Ecto neural progenitor cell (in vitro differentiated cells): ENCODE measurements around the gene FBXW5.
A peak's percentile ranks its signal among the peaks of the same experiment; 100 is the strongest.

Experiments used
- DNase-seq: peaks from one replicate; pipeline ENCODE4 v3.0.0-alpha.2; 2018; ENCODE audit warnings: low spot score

Gene FBXW5

DNA sequence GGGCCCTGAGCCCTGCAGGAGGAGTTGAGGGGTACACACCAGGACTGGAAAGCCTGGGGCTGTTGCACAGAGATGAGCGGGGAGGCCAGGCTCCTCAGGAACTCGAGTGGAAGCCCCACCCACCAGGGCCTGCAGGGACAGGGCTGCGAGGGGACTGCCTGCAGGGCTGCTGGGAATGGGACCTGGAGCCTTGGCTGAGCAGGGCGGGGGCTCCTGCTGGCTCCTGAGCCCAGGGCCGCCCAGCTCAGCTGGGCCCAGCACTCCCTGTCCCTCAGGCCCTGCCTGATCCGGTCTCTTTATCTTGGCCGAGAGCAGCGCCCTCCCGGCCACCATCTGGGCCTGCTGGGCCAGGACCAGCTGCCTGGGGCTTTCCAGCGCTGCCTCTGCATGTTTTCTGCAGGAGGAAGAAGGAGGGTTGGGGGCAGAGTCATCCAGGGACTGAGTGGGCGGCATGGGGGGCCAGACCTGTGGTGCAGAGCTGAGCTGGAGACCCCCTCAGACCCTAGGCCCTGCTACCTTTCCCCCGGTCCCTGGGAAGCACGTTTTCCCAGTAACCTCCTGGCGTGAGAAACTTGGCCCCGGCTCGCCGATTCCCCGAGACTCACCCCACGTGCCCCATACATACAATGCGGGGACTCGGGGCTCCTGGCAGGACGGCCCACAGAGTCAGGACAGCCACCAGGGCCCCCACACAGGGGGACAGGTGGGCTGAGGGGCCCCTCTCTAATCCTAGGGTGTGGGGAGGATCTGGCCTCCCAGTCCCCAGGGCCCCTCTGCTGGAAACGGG lies 16.9 kb upstream of the FBXW5 start:
- no peak for DNase-seq

DNA sequence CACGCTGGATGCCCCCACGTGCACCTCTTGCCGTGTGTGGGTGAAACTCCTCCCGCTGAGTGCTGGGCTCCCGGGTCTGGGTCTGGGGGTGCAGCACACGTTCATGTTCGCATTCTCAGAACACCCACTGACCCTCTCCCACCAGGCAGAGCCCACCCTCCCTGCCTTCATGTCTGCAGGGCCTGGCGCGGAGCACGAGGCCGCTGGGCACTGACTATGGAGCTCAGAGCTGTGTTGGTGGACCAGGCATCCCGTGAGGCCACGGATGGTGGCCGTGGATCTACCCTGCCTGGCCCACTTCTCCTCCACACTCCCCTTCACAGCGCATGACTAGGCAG lies 16.4 kb upstream of the FBXW5 start:
- DNase-seq = no peak

DNA sequence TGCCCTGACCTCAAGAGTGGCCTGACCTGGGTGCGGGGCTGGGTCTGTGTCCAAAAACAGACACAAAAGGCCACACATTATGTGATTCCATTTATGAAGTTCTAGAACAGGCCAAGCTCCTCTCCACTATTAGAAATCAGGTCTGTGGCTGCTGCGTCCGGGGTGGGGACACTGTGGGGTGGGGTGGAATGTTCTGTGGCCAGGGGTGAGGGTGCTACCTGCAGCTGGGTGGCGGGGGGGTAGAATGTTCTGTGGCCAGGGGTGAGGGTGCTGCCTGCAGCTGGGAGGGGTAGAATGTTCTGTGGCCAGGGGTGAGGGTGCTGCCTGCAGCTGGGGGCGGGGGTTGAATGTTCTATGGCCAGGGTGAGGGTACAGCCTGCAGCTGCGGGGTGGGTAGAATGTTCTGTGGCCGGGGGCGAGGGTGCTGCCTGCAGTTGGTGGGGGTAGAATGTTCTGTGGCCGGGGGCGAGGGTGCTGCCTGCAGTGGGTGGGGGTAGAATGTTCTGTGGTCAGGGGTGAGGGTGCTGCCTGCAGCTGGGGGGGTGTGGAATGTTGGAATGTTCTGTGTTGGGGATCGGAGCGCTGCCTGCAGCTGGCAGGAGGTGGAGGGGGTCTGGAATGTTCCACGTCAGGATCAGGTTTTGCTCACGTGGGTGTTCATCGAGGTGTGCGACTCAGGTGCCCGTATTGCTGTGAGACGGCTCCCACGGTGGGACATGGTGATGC lies 15.8 kb upstream of the FBXW5 start:
- no peak for DNase-seq

DNA sequence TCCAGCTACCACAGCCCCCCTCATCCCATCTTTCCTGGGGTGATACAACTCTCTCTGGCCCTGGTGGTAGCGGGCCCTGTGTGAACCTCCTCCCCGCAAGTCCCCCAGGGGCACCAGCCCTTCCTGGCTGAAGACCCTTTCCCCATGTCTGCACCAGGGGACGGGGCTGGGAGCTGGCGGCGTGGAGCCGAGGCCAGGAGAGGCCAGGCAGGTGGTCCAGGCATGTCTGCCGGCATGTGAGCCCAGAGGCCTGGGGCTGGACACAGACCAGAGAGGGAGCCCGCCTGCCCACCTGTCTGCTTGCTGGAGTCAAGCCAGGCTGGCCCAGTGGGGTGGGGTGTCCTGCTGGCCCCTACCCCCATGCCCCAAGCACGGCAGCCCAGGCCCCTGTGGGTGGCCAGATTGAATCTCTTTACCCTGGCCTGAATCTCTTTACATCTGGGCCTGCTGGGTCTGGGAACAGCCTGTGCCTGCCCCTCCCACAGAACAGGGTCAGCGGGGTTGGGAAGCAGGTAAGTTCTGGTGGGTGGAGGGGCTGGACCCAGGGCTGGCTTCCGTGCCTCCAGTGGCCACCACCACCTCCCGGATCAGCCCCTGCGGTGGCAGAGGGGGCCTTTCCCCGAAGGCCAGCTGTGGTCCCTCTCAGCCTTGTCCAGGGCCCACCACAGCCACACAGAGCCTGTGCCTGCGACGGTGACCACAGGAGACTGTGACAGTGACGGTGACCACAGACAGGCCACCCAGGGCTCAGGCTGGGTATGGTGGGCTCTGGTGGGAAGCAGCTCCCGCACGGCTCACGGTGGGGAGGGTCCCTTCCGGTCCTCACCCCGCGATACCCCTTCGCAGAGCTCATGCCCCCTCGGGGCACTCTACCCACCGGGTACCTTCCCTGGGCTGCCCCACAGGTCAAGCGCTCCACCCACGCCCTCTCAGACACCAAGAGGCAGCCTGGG lies 14.6 kb upstream of the FBXW5 start:
- DNase-seq = no peak

DNA sequence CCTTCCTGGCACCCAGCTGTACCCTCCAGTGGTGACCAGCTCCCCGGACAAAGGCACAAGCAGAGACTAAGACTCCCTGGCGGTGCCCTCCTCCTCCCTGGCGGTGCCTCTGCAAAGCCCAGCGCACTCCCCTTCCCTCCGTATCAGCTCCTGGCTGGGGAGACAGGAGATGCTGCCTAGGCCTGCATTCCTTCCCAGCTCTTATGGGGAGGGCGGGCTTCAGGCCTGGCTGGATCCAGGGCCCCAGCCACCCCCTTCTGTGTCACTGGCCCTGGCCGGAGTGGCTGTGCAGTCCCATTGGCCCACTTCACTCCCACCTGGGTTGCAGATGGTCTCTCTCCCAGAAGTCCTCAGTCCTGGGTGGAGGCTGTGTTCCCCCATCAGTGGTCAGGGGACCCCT lies 13.9 kb upstream of the FBXW5 start:
- no peak for DNase-seq

DNA sequence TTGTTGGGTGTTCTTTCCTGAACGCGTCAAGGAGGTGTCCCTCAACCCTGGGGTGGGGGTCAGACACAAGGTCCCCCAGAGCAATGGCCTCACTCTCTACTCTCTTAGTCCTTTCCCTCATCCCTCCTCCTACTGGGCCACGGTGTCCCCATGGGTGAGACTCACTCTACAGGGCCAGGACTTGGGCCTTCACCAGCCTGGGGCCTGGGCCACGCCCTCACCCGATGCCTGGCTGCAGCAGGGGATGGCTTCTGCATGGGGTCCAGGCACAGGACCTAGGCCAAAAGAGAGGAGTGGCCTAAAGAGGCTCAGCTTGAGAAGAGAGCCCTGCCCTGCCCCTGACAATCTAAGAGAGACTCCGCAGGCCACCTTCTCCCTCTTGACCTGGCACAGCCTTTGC lies 13.4 kb upstream of the FBXW5 start:
- DNase-seq = no peak

DNA sequence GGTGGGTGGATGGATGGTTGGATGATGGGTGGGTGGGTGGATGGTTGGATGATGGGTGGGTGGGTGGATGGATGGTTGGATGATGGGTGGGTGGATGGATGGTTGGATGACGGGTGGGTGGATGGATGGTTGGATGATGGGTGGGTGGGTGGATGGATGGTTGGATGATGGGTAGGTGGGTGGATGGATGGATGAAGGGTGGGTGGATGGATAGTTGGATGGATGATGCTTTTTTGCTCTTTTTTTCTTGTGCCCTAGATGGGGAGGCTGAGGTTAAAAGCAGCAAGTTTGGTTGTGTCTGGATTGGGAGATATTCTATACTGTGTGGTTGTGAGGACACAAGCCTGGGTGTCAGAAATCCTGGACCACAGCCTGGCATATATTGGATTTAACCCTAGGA lies 12.9 kb upstream of the FBXW5 start:
- no peak for DNase-seq

DNA sequence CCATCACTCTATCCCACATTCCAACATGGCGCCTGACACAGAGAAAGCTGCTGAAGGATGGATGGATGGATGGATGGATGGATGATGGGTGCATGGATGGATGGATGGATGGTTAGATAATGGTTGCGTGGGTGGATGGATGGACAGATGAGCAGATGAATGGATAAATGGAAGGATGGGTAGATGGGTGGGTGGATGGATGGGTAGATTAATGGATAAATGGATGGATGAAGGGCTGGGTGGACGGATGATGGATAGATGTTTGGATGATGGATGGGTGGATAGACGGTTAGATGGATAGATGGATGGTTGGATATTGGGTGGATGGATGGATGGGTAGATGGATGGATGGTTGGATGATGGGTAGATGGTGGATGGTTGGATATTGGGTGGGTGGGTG lies 12.1 kb upstream of the FBXW5 start:
- DNase-seq = no peak

DNA sequence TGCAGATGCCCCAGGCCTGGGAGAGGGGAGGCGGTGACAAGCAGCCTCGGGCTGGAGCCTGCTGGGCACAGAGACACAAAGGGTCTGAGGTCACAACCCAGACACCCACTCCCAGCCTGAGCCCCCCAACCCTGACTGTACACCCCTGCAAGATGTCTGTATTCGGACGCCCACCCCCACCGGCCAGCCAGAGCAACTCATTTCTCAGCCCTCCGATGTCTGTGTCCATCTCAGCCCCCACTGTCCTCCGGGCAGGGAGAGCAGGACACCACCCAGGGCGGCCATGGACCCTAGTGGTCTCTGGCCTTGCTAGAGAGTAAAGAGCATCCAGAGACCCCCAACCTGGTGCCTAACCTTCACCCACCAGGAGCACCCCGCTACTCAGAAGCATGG lies 11.4 kb upstream of the FBXW5 start:
- DNase-seq = no peak

DNA sequence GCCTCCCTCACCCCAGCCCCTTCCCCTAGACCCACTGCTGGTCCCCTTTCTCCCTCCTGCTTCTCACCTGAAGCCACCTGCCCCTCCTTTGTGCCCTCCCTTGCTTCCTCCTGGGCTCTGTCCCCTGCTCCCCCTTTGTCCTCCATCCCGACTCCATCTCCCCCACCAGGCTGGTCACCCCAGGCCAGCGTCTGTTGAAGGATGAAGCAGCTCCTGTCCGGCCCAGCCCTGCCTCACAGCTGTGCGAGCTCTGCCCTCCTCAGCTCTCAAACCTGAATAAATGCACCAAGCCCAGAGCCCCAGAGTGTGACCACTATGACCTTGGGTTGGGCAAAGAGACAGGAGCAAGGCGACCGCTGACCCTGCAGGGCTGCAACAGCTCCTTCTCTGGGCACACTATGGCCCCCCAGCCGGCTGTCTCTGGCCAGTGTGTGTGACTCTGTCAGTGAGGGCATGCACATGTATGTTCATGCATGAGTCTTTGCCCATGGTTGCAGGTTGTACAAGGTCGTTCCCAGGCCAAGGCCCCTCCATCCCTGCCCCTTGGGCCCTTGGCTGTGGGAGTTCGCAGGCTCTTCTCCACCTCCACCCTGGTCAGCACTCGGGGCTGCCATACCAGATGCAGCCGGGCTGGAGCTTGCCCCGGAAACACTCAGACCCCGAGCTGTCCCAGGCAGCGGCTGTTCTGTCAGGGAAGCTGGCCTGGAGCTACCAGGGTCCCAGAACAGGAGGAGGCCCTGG lies 10.8 kb upstream of the FBXW5 start:
- DNase-seq = no peak

DNA sequence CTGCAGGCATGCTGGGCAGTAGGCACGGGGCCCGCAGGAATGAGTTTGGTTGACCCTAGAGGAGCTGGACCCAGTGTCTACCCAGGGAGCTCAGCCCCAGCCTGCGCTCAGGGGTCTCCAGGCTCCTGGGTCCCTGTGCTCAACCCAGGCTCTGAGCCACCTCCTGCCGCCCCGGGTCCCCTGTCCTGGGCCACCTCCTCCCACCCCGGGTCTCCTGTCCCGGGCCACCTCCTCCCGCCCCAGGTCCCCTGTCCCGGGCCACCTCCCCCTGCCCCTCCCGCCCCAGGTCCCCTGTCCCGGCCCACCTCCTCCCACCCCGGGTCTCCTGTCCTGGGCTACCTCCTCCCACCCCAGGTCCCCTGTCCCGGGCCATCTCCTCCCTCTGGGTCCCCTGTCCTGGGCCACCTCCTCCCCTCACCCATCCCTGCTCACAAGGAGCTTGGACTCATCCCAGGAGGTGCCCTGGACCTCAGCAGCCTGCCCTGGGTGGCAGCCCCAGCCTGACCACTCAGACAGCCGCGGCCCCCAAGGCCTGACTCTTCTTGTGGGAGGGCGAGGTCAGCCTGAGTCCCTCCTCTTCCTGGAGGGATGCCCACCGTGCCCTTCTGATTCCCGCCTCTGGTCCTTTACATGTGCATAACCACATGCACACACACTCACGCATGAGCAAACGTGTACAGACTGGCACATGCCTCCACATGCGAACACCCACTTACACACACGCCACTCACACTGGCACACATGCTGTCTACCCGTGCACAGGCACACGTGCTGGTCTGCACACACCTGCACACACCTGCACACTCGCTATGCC lies 9.9 kb upstream of the FBXW5 start:
- no peak for DNase-seq

DNA sequence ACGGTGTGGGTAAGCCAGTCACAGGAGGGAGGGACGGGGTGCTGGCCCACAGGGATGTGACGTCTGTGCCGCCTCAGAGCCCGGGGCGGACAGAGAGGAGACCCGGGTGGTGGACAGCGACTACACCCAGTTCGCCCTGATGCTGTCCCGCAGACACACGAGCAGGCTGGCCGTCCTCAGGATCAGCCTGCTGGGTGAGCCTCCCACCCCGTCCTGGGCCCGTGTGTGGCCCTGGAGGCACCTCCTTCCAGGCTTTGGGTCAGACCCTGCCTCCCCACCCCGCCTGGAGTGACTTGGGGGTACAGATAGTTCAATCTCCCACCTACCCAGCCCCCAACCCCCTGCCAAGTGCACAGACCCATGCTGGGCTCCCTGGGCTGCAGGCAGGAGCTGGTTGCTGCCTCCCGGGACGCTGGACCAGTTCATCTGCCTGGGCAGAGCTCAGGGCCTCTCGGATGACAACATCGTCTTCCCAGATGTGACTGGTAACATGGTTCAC lies 9.3 kb upstream of the FBXW5 start:
- no peak for DNase-seq

DNA sequence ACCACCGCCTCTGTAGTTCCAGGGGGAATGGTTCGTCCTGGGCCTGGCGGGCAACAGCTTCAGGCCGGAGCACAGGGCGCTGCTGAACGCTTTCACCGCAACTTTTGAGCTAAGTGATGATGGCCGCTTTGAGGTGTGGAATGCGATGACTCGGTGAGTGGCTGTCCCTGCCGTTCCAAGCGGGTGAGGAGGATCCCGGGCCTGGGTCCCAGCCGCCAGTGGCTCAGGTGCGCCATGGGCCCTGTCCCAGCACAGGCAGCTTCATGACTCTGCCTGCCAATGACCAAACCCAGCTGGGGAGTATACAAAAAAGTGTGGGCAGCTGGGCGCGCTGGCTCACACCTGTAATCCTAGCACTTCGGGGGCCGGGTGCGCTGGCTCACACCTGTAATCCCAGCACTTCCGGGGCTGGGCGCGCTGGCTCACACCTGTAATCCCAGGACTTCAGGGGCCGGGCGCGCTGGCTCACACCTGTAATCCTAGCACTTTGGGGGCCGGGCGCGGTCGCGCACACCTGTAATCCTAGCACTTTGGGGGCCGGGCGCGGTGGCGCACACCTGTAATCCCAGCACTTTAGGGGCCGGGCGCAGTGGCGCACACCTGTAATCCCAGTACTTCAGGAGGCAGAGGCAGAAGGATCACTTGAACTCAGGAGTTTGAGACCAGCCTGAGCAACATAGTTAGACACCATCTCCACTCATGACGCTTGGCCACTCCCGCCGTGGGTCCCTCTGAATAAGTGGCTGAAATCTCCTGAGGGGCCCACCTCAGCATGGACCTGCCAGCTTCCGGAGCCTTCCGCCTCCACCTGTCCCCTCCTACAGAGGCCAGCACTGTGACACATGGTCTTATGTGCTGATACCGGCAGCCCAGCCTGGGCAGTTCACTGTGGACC lies 8.6 kb upstream of the FBXW5 start:
- no peak for DNase-seq

DNA sequence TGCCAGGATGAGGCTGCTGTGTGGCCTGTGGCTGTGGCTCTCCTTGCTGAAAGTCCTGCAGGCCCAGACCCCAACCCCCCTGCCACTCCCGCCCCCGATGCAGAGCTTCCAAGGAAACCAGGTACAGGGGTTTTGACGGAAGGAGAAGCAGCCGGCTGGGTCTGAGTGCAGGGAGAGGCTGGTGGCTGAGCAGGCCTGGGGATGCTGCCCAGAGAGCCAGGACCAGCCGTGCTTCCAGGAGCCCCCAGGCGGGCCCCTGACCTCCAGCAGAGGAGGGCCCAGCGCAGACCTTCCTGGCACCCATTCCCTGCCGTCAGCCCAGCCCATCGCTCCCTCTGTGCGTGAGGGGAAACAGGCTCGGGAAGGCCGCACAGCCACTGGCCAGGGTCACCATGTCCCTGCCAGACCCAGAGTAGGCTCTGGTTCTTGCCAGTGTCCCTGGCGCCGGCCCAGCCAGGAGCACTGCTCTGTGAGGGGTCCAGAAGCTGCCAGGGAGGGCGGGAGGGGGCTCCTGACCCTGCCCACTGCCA lies 7.8 kb upstream of the FBXW5 start:
- DNase-seq = no peak

DNA sequence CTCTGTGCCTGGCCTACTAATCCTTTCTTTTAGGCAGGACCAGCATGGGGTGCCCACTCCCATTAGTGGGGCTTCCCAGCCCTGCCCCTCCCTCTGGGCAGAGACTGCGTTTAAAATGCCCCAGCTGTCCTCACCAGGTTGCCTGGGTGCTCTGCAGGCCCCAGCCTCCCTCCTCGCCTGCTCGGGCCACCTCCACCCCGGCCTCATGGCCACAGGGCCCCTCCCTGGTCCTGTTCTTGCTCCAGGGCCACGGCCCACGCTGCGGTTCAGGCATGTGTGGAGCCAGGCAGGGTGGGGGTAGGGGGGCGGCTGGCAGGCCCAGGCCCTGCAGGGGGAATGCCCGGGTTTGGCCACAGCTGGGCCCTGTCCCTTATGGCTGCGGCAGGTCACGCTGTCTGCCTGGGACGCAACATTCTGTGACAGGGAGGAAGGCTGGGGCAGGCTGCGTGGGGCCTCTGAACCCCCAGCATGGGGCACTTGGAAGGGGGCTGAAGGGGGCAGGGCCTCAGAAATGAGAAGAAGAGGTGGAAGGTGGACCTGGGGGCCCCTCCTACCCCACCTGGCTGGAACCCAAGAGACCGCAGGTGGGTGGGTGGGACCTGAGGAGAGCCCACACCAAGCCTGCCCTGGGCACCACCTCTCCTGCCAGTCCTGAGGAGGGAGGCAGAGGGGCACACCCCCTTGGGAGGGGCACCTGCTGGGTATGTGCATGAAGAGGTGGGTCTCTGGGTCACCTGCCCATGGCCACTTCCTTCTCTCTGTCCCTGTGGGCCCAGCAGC lies 7.2 kb upstream of the FBXW5 start, which contains the start of gene LCN12:
LCN12 (plus strand) TSS at position 733 of the 780 bp plus-strand sequence. CDS start 55 bp downstream, outside the sequence.
- DNase-seq = no peak

DNA sequence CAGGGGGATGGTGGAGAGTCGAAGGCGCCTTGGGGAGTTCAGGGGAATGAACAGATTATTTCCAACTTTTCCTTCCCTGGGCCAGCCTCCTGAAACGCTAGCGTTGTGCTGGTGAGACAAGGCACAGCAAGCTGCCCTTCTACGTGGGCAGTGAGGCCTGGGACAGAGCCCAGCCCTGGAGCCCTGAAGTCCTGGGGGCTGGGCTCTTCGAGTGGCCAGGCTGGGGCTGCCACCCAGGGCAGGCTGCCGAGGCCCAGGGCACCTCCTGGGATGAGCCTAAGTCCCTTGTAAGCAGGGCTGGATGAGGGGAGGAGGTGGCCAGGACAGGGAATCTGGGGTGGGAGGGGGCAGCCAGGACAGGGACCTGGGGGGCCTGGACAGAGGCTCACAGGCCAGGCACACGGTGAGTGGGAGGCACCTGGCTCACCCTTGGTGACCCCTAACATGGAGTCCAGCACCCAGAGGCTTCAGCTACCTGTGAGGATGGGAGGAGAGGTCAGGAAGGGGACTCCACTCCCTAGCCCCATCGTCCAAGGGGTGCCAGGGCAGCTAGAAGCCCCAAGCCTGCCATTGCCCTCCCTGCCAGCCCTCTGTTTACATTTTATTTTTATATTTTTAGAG lies 6.2 kb upstream of the FBXW5 start:
- DNase-seq = no peak

DNA sequence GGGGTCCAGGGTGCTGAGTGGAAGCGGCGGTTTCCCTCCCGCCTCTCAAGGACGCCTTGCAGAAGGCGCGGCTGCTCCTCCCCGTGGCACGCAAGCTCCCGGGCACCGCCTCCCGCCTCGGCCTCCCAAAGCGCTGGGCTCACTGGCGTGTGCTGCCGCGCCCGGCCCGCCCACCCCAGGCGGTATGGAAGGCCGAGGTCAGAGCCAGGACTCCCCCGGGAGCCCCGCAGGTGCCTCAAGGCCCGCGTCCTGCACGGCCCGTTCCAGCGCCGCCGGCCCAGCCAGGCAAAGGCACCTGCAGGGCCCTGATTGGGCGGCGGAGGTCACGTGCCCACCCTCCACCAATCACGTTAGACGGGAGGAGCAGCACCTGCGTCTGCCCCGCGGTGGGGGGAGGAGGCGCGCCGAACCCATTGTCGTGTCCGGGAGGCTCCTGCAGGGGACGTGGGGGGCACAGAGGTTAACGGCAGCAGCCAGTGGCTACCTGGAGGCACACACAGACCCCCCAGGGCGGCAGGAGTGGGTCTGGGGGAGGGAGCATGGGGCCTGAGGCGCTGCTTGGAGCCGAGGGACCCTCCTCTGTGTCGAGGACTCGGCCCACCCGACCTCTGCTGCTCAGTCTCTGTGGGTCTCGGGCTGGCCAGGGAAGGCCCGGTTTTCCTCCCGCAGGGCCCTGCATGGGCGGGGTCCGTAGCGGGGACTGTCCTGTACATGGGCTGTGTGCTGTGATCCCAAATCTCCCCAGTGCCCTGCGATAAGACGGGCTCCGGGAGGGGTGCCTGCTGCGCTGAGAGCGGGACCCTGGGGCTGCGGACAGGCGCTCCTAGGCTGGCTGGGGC lies 5.5 kb upstream of the FBXW5 start:
- DNase-seq = peak; percentile 97
